ENCODE data around the gene KCNQ5.

The KCNQ5 gene

DNA sequence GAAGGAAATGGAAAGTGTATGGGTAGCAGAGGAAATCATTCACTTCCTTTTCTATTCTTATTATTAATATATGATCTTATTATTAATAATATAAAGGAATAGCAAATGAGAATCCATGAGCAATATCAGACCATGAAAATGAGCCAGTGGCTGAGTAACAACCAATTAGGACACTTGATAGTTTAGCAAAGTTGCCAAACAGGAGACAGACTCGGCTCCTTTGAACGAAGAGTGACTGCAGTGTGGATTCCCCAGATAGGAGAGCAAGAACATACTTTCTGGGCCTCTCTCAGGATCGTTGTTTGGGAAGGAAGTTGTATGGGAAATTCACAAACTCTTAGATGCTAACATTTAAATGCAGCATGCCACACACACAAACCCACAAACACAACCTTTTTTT is 381.4 kb downstream of the KCNQ5 start:
- no peak for DNase-seq (ENCODE audit: low spot score)

DNA sequence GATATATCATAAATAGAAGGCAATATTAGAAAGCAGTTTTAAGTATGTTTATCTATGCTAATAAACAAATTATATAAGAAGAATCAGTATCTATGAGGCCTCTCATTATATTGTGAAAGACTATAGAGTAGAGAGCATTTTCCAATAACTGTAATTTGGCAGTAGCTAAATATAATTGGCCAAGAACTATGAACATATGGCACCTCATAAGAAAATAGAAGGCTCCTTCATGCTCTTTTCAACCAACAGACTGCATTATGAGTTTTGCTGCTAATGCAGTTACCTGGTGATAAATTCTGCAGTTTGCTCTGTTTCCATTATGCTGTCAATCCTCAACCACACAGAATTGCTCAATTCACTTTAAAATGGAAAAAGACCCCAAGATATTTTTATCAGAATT is 382.4 kb downstream of the KCNQ5 start:
- no peak for DNase-seq (ENCODE audit: low spot score)

DNA sequence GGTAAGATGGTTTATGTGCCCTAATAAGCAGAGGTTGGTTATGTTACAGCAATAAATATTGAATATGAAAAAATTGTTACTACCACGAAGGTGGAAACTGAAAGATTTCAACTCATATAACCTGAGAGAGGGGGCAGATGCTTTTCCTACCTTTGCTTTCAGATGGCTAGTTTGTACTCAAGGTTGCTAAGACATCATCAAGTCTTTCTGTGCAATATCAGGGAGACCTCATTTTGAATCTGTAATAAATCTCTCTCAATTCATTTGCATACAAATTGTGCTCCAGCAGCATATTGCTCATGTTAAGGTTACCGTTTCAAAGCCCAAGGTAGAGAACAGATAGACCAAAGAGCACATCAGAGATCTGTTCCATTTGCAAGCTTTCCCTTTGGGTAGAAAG is 383.0 kb downstream of the KCNQ5 start:
- no peak for DNase-seq (ENCODE audit: low spot score)

DNA sequence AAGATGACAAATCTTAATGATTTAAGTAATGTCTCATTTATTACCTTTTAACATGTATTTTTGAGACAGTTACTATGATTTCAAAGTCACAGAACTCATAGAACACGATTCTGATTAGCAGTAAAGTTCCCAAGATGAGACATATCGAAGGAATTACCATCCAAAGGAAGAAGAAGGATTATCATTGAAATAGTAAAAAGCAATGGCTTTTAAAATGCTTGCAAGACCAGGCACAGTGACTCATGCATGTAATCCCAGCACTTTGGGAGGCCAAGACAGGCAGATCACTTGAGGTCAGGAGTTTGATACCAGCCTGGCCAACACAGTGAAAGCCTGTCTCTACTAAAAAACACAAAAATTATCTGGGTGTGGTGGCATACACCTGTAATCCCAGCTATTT is 384.3 kb downstream of the KCNQ5 start:
- DNase-seq (ENCODE audit: low spot score): no peak

DNA sequence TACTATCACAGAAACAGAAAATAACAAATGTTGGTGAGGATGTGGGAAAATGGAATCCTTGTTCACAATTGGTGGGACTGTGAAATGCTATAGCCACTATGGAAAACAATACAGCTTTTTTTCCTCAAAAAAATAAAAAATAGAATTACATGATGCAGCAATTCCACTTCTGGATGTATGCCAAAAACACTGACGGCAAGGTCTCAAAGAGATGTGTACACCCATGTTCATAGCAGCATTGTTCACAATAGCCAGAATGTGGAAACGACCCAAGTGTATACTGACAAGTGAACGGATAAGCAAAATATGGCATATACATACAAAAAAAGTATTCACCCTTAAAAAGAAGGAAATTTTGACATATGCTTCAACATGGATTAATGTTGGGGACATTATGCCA is 390.1 kb downstream of the KCNQ5 start:
- no peak for DNase-seq (ENCODE audit: low spot score)

DNA sequence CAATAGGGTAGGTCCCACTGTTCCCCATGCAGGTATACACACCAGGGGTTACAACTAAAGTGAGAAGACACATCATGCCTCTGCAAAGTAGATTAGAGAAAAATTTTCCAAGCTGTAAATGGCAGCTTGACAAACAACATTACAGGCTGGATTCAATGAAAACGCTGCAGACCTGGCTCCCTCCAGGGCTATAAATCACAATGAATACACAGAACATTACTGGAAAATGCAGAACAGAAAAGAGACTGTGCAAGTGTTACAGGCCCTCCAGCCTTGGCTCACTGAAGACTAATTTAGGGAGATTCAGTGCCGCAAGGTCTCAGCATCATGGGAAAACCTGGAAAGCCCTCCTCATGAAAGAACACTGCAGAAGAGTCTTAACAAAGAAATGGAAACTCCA is 395.6 kb downstream of the KCNQ5 start:
- DNase-seq (ENCODE audit: low spot score): no peak

DNA sequence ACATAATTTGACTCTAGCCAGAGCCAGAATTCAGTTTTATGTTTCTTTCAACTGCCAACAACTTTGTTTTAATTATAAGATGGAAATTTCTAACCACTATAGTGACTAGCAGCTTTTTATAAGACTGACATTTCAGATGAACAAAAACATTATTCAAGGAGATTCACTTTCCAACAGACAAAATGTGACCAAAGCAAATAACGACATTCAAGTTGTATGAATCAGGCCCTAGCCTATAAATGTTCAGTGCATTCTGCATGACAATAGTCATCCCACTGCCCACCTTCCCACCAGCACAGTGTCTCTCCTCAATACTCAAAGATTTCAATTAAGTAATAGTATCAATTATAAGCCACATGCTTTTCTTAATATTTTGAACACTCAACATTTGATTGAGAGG is 402.7 kb downstream of the KCNQ5 start:
- DNase-seq (ENCODE audit: low spot score): no peak

DNA sequence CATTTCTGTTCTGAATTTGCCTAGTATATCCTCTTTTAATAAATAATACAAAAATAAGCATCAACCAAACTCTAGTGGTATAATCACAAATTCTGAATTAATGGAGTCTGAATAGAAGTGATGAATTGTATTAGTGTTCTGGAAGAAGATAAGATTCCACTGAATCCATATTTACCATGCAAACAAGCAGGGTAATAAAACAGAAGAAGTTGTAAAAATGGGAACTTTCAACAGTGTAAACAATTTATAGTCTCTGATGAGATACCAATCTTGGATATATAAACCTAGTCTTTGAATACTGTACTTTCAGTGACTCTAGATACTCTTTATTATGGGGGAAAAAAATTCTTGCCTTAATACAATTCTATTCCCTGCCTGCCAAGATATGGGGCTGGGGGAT is 405.8 kb downstream of the KCNQ5 start:
- no peak for DNase-seq (ENCODE audit: low spot score)

DNA sequence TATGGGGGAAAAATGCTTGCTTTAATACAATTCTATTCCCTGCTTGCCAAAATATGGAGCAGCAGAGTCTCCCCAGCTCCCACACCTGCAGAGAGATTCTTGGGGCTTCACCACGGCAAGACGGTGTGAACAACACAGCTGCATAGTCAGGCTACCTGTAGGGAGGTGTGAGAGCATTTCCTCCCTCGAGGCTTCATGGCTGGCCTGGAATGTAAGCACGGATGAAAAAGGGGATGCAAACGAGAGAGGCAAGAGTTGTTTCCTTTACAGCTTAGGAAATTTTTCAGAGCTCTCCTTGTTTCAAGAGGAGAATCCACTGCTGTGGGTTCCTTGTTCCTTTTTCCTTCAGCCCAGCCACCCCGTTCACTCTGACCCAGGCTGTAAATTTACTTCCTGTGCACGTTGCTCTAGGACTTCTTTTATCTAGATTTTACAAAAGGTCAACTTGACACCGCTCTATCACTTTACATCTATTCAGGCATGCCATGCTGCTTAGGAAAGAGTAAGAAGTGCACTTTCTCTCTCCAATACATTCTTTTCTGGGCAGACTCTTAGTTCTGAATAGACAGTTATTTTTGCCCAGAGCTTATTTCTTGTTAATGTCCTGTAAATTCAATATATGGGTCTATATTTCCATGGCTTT is 406.4 kb downstream of the KCNQ5 start:
- DNase-seq (ENCODE audit: low spot score): no peak

DNA sequence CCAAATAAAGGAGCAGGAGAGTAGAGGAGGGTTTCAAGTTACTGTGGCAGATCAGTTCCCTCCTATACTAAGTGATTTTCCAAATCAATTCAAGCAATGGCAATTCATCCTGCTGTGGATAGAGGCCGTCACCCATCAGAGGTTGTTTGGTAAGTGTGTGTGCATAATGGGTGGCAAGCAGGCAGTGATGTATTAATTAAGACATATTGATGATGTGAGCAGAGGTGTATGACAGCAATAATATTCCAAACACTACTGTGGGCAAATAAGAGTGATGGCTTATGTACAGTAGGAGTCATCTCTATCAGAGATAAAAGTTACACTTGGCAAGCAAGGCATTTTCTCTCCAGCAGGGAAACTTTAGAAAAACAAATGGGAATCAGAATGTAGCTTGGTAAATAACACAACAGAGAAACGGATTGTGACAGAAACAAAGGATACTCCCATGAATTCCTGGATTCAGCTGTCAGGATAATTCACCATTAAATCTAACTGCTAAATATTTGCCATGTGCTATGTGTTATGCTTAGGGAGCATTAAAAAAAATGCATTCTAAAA is 407.1 kb downstream of the KCNQ5 start:
- DNase-seq (ENCODE audit: low spot score): no peak

DNA sequence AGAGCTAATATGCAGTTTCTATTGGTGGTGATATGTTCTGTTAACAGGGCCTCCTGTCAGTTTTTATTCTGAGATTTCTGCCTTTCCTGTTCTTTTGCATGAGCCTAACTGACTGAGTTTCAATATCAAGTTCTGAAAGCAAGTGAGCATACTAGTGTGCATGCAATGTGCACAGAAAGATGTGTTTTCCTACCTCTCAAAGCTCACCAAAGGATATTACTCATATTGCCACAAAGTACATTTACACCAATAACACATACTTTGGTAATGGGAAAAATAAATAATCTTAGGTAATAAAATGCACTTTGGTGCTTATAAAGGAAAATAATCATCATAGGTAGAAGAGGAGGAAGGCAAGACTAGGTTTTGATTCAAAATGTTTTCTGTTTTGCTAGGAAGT is 408.4 kb downstream of the KCNQ5 start:
- no peak for DNase-seq (ENCODE audit: low spot score)

DNA sequence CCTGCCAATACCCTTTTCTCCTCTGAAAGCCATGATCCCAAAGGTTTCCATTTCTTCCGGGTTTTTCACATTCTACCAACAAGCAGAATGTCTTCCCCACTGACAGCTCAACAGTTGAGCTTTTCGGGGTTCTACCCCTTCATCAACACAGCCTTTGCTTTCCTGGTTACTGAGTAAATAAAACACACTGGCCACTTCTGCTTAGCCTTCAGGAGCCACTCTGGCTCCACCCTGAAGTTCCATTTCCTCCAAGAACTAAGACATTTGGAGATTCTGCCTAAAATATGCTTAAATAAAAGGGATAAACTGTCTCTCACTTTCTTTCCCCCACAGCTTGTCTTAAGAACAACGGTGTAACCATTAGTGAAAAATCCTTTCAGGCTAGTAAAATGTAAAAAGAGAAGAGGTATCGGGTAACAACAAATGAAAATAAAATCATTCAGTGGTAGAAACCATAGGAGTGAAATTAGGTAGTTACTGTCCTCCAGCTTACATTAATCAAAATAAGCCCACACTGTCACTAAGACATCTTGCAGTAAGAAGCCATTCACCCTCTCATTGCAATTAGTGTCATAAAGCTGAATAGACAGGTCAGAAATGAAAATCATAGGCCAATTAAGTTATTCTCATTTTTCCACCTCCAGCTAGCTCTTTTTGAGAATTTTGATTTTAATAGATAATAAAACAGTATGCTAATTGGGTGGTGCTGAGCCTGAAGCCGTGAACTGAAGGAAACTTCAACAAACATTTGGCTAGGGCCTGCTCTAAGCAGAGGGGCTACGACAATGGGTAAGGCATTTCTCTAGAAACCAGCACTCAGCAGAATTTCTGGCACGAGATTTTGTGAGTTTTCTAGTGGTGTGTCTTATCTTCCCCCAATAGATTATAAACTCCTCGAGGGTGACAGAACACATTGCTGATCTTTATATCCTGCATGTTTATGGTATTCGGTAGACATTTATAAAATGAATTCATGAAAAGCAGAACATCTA is 409.2 kb downstream of the KCNQ5 start:
- no peak for DNase-seq (ENCODE audit: low spot score)

DNA sequence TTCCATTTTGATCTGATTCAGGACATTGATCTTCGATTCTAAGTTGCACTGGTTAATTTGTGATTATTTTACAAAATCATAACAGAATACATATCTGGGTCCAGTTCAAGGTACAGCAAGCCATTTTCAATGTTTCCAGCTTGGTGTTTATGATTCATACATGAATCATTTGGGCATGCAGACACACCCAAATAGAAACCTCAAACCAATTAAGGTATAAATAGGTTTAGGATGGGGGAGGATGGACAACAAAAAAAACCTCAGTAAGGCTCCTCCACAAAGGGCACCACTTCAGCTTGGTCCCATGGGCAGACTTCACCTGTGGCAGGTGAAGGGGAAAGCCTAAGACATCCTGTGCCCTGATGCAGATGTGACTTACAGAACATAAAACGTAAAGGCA is 410.7 kb downstream of the KCNQ5 start:
- peak; percentile 4 for DNase-seq (ENCODE audit: low spot score)

DNA sequence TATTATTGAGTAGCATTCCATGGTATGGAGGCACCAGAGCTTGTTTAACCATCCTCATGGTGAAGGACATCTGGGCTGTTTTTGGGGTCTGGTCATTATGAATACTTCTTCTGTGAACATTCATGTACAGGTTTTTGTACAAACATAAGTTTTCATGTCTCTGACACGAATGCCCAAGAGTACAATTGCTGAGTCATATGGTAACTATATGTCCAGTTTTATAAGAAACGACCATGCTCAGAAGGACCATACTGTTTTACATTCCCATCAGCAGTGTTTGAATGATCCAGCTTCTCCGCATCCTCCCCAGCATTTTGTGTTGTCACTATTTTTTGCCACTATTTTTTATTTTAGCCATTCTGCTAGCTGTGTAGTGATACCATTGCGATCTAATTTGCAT is 414.8 kb downstream of the KCNQ5 start:
- no peak for DNase-seq (ENCODE audit: low spot score)

DNA sequence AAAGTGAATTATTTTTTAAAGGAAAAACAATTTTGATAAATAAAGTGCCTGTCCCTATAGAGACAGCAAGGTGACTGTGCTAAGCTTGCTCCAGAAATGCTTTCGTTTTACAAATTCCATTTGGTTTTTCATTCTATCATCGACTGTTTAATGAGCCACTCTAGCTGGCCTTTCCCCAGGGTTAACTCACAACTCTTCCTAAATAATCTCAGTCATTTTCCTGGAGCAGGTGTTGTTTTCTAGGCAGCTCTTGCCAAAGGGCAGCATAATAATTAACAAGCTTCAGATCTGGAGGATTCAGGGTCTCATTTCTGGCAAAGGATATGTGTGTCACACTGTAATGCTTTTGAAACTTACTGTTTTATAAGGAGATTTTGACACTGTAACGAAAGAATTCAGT is 419.2 kb downstream of the KCNQ5 start:
- DNase-seq (ENCODE audit: low spot score): no peak

DNA sequence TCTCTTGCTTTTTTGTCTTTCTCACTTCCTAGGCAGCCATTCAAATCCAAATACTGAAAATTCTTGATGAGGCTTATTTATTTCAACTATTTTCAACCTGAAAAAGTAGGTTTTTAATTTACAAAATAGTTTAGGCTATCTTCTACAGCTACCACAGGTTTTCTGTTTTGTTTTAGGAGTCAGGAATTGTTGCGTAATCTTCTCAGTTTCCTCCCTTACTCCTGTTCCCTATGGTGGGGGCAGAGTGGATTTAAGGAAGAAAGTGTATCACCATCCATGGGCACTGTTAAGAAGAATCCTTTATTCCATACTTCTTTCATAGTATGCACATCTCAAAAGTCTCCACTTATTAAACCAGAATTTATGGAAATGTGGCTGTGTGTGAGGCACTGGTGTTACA is 421.0 kb downstream of the KCNQ5 start:
- DNase-seq (ENCODE audit: low spot score): no peak

DNA sequence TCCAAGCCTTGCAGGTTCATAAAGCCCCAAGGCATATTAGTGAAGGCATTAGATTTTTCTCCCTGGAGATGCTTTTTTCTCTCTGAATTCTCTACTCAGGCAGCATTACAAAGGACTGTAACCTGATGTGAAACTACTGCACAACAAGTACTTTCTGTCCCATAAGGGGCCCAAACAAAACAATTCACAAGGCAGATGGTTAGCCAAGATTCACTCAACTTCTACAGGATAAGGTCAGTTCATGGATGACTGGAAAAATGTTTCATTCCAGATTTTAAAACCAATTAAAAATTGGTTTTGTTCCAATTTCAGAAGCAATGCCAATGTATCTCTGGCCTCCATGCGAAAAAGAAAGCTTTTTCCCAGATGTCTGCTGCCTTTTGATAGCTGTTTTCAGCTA is 421.6 kb downstream of the KCNQ5 start:
- no peak for DNase-seq (ENCODE audit: low spot score)

DNA sequence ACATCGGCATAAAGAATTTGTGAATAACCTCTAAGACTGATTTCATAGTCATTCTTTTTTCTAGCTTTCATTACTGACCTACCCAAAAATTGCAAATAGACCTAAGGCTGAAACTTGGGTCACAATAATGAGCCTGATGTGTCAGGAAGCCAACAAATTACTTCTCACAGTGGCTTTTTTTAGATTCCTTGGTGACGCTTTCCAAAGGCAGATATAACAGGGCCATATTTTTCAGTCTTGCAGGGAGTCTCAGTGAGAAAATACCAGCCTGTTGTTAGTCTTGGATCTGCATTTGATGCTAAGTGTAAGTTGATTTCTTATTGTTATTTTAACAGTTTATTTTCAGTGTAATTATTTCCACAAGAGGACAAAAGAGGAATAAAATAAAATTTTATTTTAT is 423.7 kb downstream of the KCNQ5 start:
- DNase-seq (ENCODE audit: low spot score): no peak

DNA sequence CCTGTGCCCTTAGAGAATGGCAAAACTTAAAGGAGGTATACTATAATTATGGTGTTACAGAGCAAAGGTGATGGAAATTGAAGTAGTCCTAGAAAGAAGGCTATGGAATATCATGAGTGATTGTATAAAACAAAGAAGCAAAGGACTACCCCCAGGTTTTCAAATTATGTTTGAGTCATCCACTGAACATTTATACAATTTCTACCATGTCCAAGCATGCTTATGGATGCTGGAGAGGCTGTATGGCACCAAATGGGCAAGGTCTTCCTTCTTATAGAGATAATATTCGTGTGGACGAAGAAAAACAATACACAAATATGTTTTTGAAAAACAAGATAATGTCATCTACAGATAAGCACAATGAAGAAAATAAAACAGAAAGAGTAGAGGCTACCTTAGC is 425.9 kb downstream of the KCNQ5 start:
- DNase-seq (ENCODE audit: low spot score): no peak

DNA sequence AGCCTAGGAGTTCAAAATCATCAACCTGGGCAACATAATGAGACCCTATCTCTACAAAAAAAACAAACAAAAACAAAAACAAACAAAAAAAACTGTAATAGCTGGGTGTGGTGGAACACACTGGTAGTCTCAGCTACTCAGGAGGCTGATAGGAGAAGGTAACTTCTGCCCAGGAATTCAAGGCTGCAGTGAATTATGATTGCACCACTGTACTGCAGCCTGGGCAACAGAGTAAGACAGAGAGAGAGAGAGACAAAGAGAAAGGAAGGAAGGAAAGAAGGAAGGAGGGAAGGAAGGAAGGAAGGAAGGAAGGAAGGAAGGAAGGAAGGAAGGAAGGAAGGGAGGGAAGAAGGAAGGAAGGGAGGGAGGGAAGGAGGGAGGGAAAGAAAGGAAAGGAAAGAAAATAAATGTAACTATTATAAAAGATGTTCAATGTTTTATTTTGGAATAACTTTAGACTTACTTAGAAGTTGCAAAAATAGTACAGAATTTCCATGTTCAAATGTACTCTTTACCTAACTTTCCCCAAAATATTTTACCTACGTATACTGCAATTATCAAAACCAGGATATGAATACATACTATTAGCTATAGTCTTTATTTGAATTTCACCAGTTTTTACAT is 428.2 kb downstream of the KCNQ5 start:
- no peak for DNase-seq (ENCODE audit: low spot score)

DNA sequence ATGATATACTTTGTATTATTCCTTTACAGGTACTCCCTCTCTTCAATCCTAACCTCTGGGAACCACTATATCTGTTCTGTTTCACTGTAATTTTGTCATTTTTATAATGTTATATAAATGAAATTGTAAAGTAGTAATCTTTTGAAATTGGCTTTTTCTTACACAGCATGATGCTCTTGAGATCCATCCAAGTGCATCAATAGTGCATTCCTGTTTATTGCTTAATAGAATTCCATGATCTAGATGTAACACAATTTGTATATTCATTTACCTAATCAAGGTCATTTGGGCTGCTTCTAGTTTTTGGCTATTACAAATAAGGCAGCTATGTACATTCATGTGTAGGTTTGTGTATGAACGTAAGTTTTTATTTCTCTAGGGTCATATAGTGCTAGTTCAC is 428.8 kb downstream of the KCNQ5 start:
- no peak for DNase-seq (ENCODE audit: low spot score)

DNA sequence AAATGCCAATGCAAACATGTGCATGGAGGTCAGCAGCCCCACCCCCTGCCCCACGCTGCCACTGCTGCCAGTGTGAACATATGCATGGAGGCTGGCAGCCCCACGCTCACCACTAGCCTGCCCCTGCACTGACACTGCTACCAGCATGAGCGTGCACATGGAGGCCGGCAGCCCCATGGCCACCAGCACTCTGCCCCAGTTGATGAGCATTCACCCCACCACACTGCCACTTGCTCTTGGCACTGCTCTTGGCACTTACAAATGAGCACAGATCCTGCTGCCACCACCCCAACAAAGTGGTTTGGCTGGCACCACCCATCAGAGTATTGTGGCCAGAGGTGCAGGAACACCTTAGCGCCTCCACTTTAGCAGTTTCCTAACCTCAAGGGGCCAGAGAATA is 429.3 kb downstream of the KCNQ5 start:
- no peak for DNase-seq (ENCODE audit: low spot score)

DNA sequence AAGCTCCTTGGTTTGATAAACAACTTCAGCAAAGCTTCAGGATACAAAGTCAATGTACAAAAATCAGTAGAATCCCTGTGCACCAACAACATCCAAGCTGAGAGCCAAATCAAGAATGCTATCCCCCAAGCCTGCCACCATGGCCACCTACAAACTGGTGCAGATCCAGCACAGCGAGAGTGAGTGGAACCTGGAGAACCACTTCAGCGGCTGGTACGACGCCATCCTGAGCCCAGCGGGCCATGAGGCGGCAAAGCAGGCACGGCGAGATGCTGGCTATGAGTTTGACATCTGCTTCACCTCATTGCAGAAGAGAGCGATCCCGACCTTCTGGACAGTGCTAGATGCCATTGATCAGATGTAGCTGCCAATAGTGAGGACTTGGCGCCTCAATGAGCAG is 433.1 kb downstream of the KCNQ5 start:
- DNase-seq (ENCODE audit: low spot score): no peak

Data from RKO (cell line).